ENCODE results near the gene GABRB1.

GABRB1 gene

DNA sequence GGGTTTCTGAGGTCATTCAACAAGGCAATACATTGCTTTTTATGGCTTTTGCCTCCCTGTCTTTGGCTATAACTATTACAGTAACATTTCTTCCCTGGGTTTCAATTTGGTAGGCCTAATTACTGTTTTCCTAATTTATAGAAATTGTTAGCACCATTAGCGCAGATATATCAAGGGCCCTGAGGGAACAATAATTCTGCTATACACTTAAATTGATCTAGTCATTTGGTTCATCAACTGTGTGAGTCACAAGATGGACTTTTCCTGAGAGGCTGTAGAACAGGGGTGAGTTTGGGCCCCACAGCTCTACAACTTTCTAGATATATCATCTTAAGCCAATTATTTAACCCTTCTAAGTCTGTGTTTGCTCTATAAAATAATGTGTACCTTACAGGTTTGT is 324.2 kb downstream of the GABRB1 start:
- Histone ChIP-seq H3K9ac (ENCODE audit: low read length) (no peak overlapping the region), H3K36me3 (replicated peaks; ENCODE audit: low read depth, low read length) (no peaks in the 10 kb centered on the region), H3K4me1 (ENCODE audit: low read length) (no peaks in the 10 kb centered on the region), H3K27me3 (ENCODE audit: low read depth, low read length) (no peaks in the 10 kb centered on the region), H3K4me2 (ENCODE audit: low read length) (no peak overlapping the region), H3K4me3 (ENCODE audit: low read length) (no peak overlapping the region), H4K20me1 (ENCODE audit: insufficient read depth, low read length) (no peaks in the 10 kb centered on the region), H3K27ac (ENCODE audit: low read length) (no peak overlapping the region), H3K9me3 (ENCODE audit: insufficient read depth, low read length) (no peaks in the 10 kb centered on the region), H3K79me2 (ENCODE audit: low read length) (no peaks in the 10 kb centered on the region), H2AFZ (ENCODE audit: low read depth, low read length) (no peak overlapping the region)
- TF ChIP-seq, protein P1, sequence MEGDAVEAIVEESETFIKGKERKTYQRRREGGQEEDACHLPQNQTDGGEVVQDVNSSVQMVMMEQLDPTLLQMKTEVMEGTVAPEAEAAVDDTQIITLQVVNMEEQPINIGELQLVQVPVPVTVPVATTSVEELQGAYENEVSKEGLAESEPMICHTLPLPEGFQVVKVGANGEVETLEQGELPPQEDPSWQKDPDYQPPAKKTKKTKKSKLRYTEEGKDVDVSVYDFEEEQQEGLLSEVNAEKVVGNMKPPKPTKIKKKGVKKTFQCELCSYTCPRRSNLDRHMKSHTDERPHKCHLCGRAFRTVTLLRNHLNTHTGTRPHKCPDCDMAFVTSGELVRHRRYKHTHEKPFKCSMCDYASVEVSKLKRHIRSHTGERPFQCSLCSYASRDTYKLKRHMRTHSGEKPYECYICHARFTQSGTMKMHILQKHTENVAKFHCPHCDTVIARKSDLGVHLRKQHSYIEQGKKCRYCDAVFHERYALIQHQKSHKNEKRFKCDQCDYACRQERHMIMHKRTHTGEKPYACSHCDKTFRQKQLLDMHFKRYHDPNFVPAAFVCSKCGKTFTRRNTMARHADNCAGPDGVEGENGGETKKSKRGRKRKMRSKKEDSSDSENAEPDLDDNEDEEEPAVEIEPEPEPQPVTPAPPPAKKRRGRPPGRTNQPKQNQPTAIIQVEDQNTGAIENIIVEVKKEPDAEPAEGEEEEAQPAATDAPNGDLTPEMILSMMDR (IDR thresholded peaks at IDR 0.05; ENCODE audit: low read depth, low read length) = no peak
- TF ChIP-seq EZH2phosphoT487 (IDR thresholded peaks at IDR 0.05; ENCODE audit: low read depth) = no peak

DNA sequence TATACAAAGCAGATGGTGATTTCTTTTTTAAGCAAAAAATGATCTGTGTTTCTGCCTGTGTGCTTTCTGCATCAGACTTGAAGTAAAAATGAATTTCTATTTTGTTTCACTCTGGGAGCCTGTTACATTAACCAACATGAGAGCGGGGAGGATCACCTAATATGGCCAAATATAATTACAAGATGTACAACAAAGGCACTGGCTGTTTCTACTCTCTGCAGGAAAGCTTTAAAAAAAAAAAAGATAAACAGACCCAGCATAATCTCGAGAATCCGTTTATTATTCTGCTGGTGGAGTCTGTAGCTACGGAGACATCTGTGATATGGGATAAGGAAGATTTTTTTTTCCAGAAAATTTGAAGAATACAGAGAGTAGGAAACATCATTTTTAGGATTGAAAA is 328.5 kb downstream of the GABRB1 start:
- no peaks in the 10 kb centered on the region for H3K79me2 ChIP-seq (ENCODE audit: low read length)
- H3K9ac ChIP-seq (ENCODE audit: low read length) = no peak overlapping the region
- no peak overlapping the region for H3K4me3 ChIP-seq (ENCODE audit: low read length)
- H3K9me3 ChIP-seq (ENCODE audit: insufficient read depth, low read length) = no peaks in the 10 kb centered on the region
- H3K27ac ChIP-seq (ENCODE audit: low read length) = no peak overlapping the region
- H3K36me3 ChIP-seq (replicated peaks; ENCODE audit: low read depth, low read length) = no peaks in the 10 kb centered on the region
- H2AFZ ChIP-seq (ENCODE audit: low read depth, low read length) = peak overlapping the region; percentile 31; the same call in 1 of the 2 replicates
- no peaks in the 10 kb centered on the region for H3K27me3 ChIP-seq (ENCODE audit: low read depth, low read length)
- TF ChIP-seq, protein P1 (IDR thresholded peaks at IDR 0.05; ENCODE audit: low read depth, low read length) = no peak
- no peak for TF ChIP-seq EZH2phosphoT487 (IDR thresholded peaks at IDR 0.05; ENCODE audit: low read depth)
- H4K20me1 ChIP-seq (ENCODE audit: insufficient read depth, low read length) = no peaks in the 10 kb centered on the region
- H3K4me1 ChIP-seq (ENCODE audit: low read length) = no peaks in the 10 kb centered on the region
- no peak overlapping the region for H3K4me2 ChIP-seq (ENCODE audit: low read length)

DNA sequence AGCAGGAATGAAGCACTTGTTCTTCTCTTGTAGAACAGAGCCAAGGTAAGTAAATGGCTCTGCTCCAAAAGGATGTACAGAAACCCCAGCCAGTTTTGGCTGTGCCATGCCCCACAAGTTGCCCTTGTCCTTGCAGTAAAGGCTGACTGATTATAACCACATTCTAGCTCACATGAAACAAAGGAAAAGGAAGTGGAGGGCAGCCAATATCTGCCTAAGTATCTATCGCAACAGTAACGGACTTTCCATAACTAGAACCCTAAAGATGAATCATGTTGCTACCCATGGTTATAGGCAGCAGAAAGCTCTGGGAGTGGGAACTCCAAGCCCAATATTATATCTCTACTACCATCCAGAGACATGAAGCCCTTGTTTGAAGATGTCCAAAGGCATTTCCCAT is 336.4 kb downstream of the GABRB1 start:
- H4K20me1 ChIP-seq (ENCODE audit: insufficient read depth, low read length) = no peaks in the 10 kb centered on the region
- no peak overlapping the region for H3K4me3 ChIP-seq (ENCODE audit: low read length)
- no peaks in the 10 kb centered on the region for H3K9me3 ChIP-seq (ENCODE audit: insufficient read depth, low read length)
- H3K79me2 ChIP-seq (ENCODE audit: low read length) = no peaks in the 10 kb centered on the region
- H3K4me1 ChIP-seq (ENCODE audit: low read length) = peaks cover 2% of the 10 kb centered on the region
- no peak overlapping the region for H3K9ac ChIP-seq (ENCODE audit: low read length)
- H3K4me2 ChIP-seq (ENCODE audit: low read length) = no peak overlapping the region
- H3K27me3 ChIP-seq (ENCODE audit: low read depth, low read length) = no peaks in the 10 kb centered on the region
- no peaks in the 10 kb centered on the region for H3K36me3 ChIP-seq (replicated peaks; ENCODE audit: low read depth, low read length)
- no peak overlapping the region for H2AFZ ChIP-seq (ENCODE audit: low read depth, low read length)
- TF ChIP-seq EZH2phosphoT487 (IDR thresholded peaks at IDR 0.05; ENCODE audit: low read depth) = no peak
- TF ChIP-seq, protein P1 (IDR thresholded peaks at IDR 0.05; ENCODE audit: low read depth, low read length) = no peak
- no peak overlapping the region for H3K27ac ChIP-seq (ENCODE audit: low read length)

DNA sequence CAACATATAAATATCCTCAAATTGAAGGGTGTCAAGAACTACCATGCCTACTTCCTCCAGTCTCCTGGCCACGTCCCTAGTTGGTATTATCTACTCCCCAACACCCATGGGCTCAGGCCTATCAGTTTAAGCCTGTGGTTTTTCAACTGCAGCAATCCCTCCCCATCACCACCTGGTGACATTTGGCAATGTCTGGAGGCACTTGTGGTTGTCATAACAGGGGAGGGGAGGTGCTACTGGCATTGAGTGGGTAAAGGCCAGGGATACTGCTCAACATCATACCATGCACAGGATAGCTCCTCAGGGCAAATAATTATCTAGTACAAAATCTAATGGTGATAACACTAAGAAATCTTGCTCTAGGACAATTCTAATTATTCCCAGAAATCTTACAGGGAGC is 336.8 kb downstream of the GABRB1 start:
- no peak overlapping the region for H3K4me2 ChIP-seq (ENCODE audit: low read length)
- H3K9me3 ChIP-seq (ENCODE audit: insufficient read depth, low read length) = no peaks in the 10 kb centered on the region
- no peaks in the 10 kb centered on the region for H3K79me2 ChIP-seq (ENCODE audit: low read length)
- H3K9ac ChIP-seq (ENCODE audit: low read length) = no peak overlapping the region
- no peaks in the 10 kb centered on the region for H3K36me3 ChIP-seq (replicated peaks; ENCODE audit: low read depth, low read length)
- no peaks in the 10 kb centered on the region for H3K27me3 ChIP-seq (ENCODE audit: low read depth, low read length)
- H3K4me1 ChIP-seq (ENCODE audit: low read length) = peaks cover 7% of the 10 kb centered on the region
- H4K20me1 ChIP-seq (ENCODE audit: insufficient read depth, low read length) = no peaks in the 10 kb centered on the region
- no peak overlapping the region for H3K27ac ChIP-seq (ENCODE audit: low read length)
- H3K4me3 ChIP-seq (ENCODE audit: low read length) = no peak overlapping the region
- no peak overlapping the region for H2AFZ ChIP-seq (ENCODE audit: low read depth, low read length)
- TF ChIP-seq, protein P1 (IDR thresholded peaks at IDR 0.05; ENCODE audit: low read depth, low read length) = no peak
- no peak for TF ChIP-seq EZH2phosphoT487 (IDR thresholded peaks at IDR 0.05; ENCODE audit: low read depth)
